ENCODE results near the gene PLXDC2.
"Not testable (repeated sequence)": the region's sequence is repeated elsewhere in the genome, so short reads cannot be mapped to it uniquely, and the experiment has no call there.

The PLXDC2 gene

DNA sequence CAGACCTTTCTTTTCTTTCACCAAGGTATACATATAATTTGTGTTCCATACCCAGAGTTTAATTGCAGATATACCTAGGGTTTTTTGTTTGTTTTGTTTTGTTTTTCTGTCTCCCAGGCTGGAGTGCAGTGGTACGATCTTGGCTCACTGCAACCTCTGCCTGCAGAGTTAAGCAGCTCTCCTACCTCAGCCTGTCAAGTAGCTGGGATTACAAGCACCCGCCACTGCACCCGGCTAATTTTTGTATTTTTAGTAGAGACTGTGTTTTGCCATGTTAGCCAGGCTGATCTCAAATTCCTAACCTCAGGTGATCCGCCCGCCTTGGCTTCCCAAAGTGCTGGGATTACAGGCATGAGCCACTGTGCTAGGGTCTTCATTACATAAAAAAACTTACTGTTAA lies 228.9 kb downstream of the PLXDC2 start:
- H3K56ac ChIP-seq (ENCODE audit: low read length); H3K4me3 ChIP-seq (ENCODE audit: low read length); H3K4me1 ChIP-seq (ENCODE audit: control insufficient read depth, low read depth, low read length); H2AK5ac ChIP-seq (ENCODE audit: low read length); H2BK120ac ChIP-seq (ENCODE audit: low read depth, low read length); H3K18ac ChIP-seq (ENCODE audit: low read length); H4K8ac ChIP-seq (ENCODE audit: low read depth, low read length); H3K4ac ChIP-seq (ENCODE audit: low read depth, low read length); H3K4me2 ChIP-seq (ENCODE audit: low read length); H2BK5ac ChIP-seq (ENCODE audit: low read length); DNase-seq; H4K5ac ChIP-seq (ENCODE audit: low read length); H3K27ac ChIP-seq (ENCODE audit: low read depth, low read length); H3K27me3 ChIP-seq (ENCODE audit: insufficient read depth, low read length, poor library complexity); H3K36me3 ChIP-seq (ENCODE audit: control insufficient read depth, insufficient read depth, low read length); H3K23ac ChIP-seq (ENCODE audit: low read length); H2BK15ac ChIP-seq (replicated peaks; ENCODE audit: low read depth); H3K9ac ChIP-seq (ENCODE audit: low read length); H3K79me1 ChIP-seq (ENCODE audit: low read length); H3K79me2 ChIP-seq (ENCODE audit: control insufficient read depth, insufficient read depth, low read length): not testable (repeated sequence)
- WGBS (ENCODE audit: extremely low coverage, insufficient coverage, low lambda C conversion rate), result no CpG with 5 or more reads among the region's 5 CpGs

DNA sequence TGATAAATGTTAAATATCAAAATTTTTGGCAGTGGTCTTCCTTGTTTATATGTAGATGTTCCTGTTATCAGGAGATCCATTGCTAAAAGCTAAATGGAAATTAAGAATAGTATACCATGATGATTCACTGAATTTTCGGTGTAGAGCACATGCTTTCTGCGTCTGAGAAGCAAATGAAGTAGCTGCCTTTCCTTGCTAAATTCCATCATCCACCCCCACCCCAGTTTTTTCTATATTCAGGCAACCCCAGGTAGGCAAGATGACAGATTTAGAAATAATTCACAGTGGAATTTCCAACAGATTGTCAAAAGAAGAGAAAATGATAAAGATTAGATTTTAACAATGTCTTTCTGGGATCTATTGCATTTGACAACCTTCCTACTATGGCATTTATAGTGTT lies 231.9 kb downstream of the PLXDC2 start:
- WGBS (ENCODE audit: extremely low coverage, insufficient coverage, low lambda C conversion rate), result no CpG with 5 or more reads among the region's 2 CpGs
- no peak overlapping the region for H2BK5ac ChIP-seq (ENCODE audit: low read length)

GRCh38 chr10:20058135-20058534 lies 241.9 kb downstream of the PLXDC2 start:
- H2BK15ac ChIP-seq (replicated peaks; ENCODE audit: low read depth), result no peak overlapping the region
- H3K79me1 ChIP-seq (ENCODE audit: low read length), result no peaks in the 10 kb centered on the region
- no peak overlapping the region for H4K5ac ChIP-seq (ENCODE audit: low read length)
- no peak overlapping the region for H3K27ac ChIP-seq (ENCODE audit: low read depth, low read length)
- H3K23ac ChIP-seq (ENCODE audit: low read length), result no peak overlapping the region
- H3K56ac ChIP-seq (ENCODE audit: low read length), result no peak overlapping the region
- H3K4ac ChIP-seq (ENCODE audit: low read depth, low read length), result no peak overlapping the region
- no peak overlapping the region for H2AK5ac ChIP-seq (ENCODE audit: low read length)
- no peaks in the 10 kb centered on the region for H3K27me3 ChIP-seq (ENCODE audit: insufficient read depth, low read length, poor library complexity)
- H3K9ac ChIP-seq (ENCODE audit: low read length), result no peak overlapping the region
- no peak for DNase-seq
- H3K18ac ChIP-seq (ENCODE audit: low read length), result no peak overlapping the region
- no peaks in the 10 kb centered on the region for H3K36me3 ChIP-seq (ENCODE audit: control insufficient read depth, insufficient read depth, low read length)
- H3K4me1 ChIP-seq (ENCODE audit: control insufficient read depth, low read depth, low read length), result no peaks in the 10 kb centered on the region
- no peak overlapping the region for H3K4me2 ChIP-seq (ENCODE audit: low read length)
- H3K79me2 ChIP-seq (ENCODE audit: control insufficient read depth, insufficient read depth, low read length), result no peaks in the 10 kb centered on the region
- no CpG with 5 or more reads among the region's 2 CpGs for WGBS (ENCODE audit: extremely low coverage, insufficient coverage, low lambda C conversion rate)
- no peak overlapping the region for H4K8ac ChIP-seq (ENCODE audit: low read depth, low read length)
- H2BK5ac ChIP-seq (ENCODE audit: low read length), result no peak overlapping the region
- no peak overlapping the region for H3K4me3 ChIP-seq (ENCODE audit: low read length)
- no peak overlapping the region for H2BK120ac ChIP-seq (ENCODE audit: low read depth, low read length)

More for the DNA sequence above, 231.9 kb downstream of the PLXDC2 start:
- Histone ChIP-seq H3K27me3 (ENCODE audit: insufficient read depth, low read length, poor library complexity) (no peaks in the 10 kb centered on the region), H3K79me2 (ENCODE audit: control insufficient read depth, insufficient read depth, low read length) (no peaks in the 10 kb centered on the region), H4K5ac (ENCODE audit: low read length) (no peak overlapping the region), H3K4me2 (ENCODE audit: low read length) (no peak overlapping the region), H2BK120ac (ENCODE audit: low read depth, low read length) (no peak overlapping the region), H3K4ac (ENCODE audit: low read depth, low read length) (no peak overlapping the region), H4K8ac (ENCODE audit: low read depth, low read length) (no peak overlapping the region), H3K4me3 (ENCODE audit: low read length) (no peak overlapping the region), H3K9ac (ENCODE audit: low read length) (no peak overlapping the region), H3K18ac (ENCODE audit: low read length) (no peak overlapping the region), H3K36me3 (ENCODE audit: control insufficient read depth, insufficient read depth, low read length) (no peaks in the 10 kb centered on the region), H2AK5ac (ENCODE audit: low read length) (no peak overlapping the region), H3K56ac (ENCODE audit: low read length) (no peak overlapping the region), H3K4me1 (ENCODE audit: control insufficient read depth, low read depth, low read length) (no peaks in the 10 kb centered on the region), H3K23ac (ENCODE audit: low read length) (no peak overlapping the region), H2BK15ac (replicated peaks; ENCODE audit: low read depth) (no peak overlapping the region), H3K27ac (ENCODE audit: low read depth, low read length) (no peak overlapping the region), H3K79me1 (ENCODE audit: low read length) (no peaks in the 10 kb centered on the region)
- no peak for DNase-seq

DNA sequence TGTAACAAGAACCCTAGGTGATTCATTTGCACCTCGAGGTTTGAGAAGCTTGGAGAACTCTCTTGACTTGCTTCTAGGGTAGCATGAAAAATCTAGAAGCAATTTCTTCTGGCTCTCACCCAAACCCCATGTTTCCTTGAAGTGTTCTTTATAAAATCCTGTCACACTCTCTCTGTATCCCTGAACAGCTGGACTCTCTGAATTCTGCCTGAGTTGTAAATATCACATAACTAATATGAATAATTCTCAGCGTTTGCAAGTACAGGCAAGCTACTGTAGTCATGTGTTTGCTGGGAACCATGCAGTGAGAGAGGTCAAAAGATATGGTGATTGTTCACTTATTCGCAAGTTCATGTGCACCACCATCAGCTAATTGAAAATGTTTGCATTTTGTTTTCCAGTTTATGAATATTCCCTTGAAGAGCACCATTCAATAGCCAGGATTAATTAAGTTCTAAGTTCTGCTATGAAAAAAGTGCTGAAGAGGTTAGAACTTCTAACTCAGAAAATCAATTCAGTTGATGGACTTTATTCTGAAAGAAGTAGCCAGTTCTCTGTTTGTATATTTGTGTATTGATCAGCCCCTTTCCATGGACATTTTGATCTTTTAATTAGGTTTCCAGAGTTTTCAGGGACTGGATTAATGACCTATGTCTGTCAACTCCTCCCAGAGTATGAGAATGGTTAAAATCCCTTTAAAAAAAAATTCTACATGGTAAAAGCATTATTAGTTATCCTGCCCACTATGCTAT lies 243.0 kb downstream of the PLXDC2 start:
- H4K5ac ChIP-seq (ENCODE audit: low read length), result no peak overlapping the region
- no peak overlapping the region for H4K8ac ChIP-seq (ENCODE audit: low read depth, low read length)
- H2BK120ac ChIP-seq (ENCODE audit: low read depth, low read length), result no peak overlapping the region
- H2BK15ac ChIP-seq (replicated peaks; ENCODE audit: low read depth), result no peak overlapping the region
- no peak overlapping the region for H3K4me3 ChIP-seq (ENCODE audit: low read length)
- H3K79me1 ChIP-seq (ENCODE audit: low read length), result no peaks in the 10 kb centered on the region
- H3K23ac ChIP-seq (ENCODE audit: low read length), result no peak overlapping the region
- H3K27me3 ChIP-seq (ENCODE audit: insufficient read depth, low read length, poor library complexity), result no peaks in the 10 kb centered on the region
- H3K27ac ChIP-seq (ENCODE audit: low read depth, low read length), result no peak overlapping the region
- no peak overlapping the region for H3K4ac ChIP-seq (ENCODE audit: low read depth, low read length)
- H3K79me2 ChIP-seq (ENCODE audit: control insufficient read depth, insufficient read depth, low read length), result no peaks in the 10 kb centered on the region
- H3K4me2 ChIP-seq (ENCODE audit: low read length), result no peak overlapping the region
- no peak for DNase-seq
- no CpG with 5 or more reads among the region's 3 CpGs for WGBS (ENCODE audit: extremely low coverage, insufficient coverage, low lambda C conversion rate)
- H2AK5ac ChIP-seq (ENCODE audit: low read length), result no peak overlapping the region
- no peaks in the 10 kb centered on the region for H3K36me3 ChIP-seq (ENCODE audit: control insufficient read depth, insufficient read depth, low read length)
- H3K56ac ChIP-seq (ENCODE audit: low read length), result no peak overlapping the region
- H3K4me1 ChIP-seq (ENCODE audit: control insufficient read depth, low read depth, low read length), result no peaks in the 10 kb centered on the region
- no peak overlapping the region for H3K18ac ChIP-seq (ENCODE audit: low read length)
- H3K9ac ChIP-seq (ENCODE audit: low read length), result no peak overlapping the region
- no peak overlapping the region for H2BK5ac ChIP-seq (ENCODE audit: low read length)

DNA sequence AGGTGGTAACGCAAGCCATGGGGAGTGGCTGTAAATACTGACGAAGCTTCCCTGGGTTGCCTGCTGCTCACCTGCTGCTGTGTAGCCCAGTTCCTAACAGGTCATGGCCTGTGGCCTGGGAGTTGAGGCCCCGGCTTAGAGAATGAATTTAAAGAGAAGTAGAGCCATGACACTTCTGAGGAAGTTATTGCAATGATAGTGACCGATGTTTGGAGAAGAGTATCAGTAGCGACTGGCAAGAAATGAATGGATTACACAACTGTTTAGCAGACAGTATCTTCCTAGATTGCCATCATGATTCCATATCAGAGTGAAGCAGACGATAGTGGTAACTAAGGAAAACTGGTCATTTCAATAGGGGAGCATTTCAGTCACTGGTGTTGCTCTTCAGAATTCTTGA lies 249.6 kb downstream of the PLXDC2 start:
- no peak overlapping the region for H3K56ac ChIP-seq (ENCODE audit: low read length)
- H3K4me2 ChIP-seq (ENCODE audit: low read length), result no peak overlapping the region
- no peak overlapping the region for H3K27ac ChIP-seq (ENCODE audit: low read depth, low read length)
- H3K18ac ChIP-seq (ENCODE audit: low read length), result no peak overlapping the region
- H3K79me2 ChIP-seq (ENCODE audit: control insufficient read depth, insufficient read depth, low read length), result no peaks in the 10 kb centered on the region
- no peak overlapping the region for H2BK15ac ChIP-seq (replicated peaks; ENCODE audit: low read depth)
- no peak overlapping the region for H3K23ac ChIP-seq (ENCODE audit: low read length)
- no peaks in the 10 kb centered on the region for H3K27me3 ChIP-seq (ENCODE audit: insufficient read depth, low read length, poor library complexity)
- WGBS (ENCODE audit: extremely low coverage, insufficient coverage, low lambda C conversion rate), result no CpG with 5 or more reads among the region's 6 CpGs
- H3K9ac ChIP-seq (ENCODE audit: low read length), result no peak overlapping the region
- H2BK120ac ChIP-seq (ENCODE audit: low read depth, low read length), result no peak overlapping the region
- H3K79me1 ChIP-seq (ENCODE audit: low read length), result peaks cover 2% of the 10 kb centered on the region
- H3K4ac ChIP-seq (ENCODE audit: low read depth, low read length), result no peak overlapping the region
- H3K4me3 ChIP-seq (ENCODE audit: low read length), result no peak overlapping the region
- peak; percentile 3 for DNase-seq
- H2BK5ac ChIP-seq (ENCODE audit: low read length), result no peak overlapping the region
- H4K8ac ChIP-seq (ENCODE audit: low read depth, low read length), result no peak overlapping the region
- H3K4me1 ChIP-seq (ENCODE audit: control insufficient read depth, low read depth, low read length), result no peaks in the 10 kb centered on the region
- H2AK5ac ChIP-seq (ENCODE audit: low read length), result no peak overlapping the region
- H4K5ac ChIP-seq (ENCODE audit: low read length), result no peak overlapping the region
- H3K36me3 ChIP-seq (ENCODE audit: control insufficient read depth, insufficient read depth, low read length), result no peaks in the 10 kb centered on the region

GRCh38 chr10:20073167-20073566 lies 256.9 kb downstream of the PLXDC2 start:
- Histone ChIP-seq H3K27ac (ENCODE audit: low read depth, low read length) (no peak overlapping the region), H2BK120ac (ENCODE audit: low read depth, low read length) (no peak overlapping the region), H4K5ac (ENCODE audit: low read length) (no peak overlapping the region), H2AK5ac (ENCODE audit: low read length) (no peak overlapping the region), H3K36me3 (ENCODE audit: control insufficient read depth, insufficient read depth, low read length) (no peaks in the 10 kb centered on the region), H3K23ac (ENCODE audit: low read length) (no peak overlapping the region), H3K9ac (ENCODE audit: low read length) (no peak overlapping the region), H3K79me2 (ENCODE audit: control insufficient read depth, insufficient read depth, low read length) (no peaks in the 10 kb centered on the region), H3K79me1 (ENCODE audit: low read length) (no peaks in the 10 kb centered on the region), H3K4me1 (ENCODE audit: control insufficient read depth, low read depth, low read length) (no peaks in the 10 kb centered on the region), H3K4ac (ENCODE audit: low read depth, low read length) (no peak overlapping the region), H4K8ac (ENCODE audit: low read depth, low read length) (no peak overlapping the region), H2BK15ac (replicated peaks; ENCODE audit: low read depth) (no peak overlapping the region), H3K18ac (ENCODE audit: low read length) (no peak overlapping the region), H3K4me3 (ENCODE audit: low read length) (no peak overlapping the region), H3K4me2 (ENCODE audit: low read length) (no peak overlapping the region), H3K56ac (ENCODE audit: low read length) (no peak overlapping the region), H3K27me3 (ENCODE audit: insufficient read depth, low read length, poor library complexity) (no peaks in the 10 kb centered on the region), H2BK5ac (ENCODE audit: low read length) (no peak overlapping the region)
- WGBS (ENCODE audit: extremely low coverage, insufficient coverage, low lambda C conversion rate), result no CpG with 5 or more reads among the region's 2 CpGs
- no peak for DNase-seq

All from mesendoderm (in vitro differentiated cells).